ENCODE results near the gene CD200R1L.

Gene CD200R1L

GRCh38 chr3:112791736-112792135 is 54.9 kb downstream of the CD200R1L start:
- no peak for DNase-seq (ENCODE audit: low read depth in 4 of 4, low spot score in 1 of 4)

GRCh38 chr3:112789787-112790186 is 56.9 kb downstream of the CD200R1L start:
- DNase-seq (ENCODE audit: low read depth in 4 of 4, low spot score in 1 of 4): no peak

GRCh38 chr3:112786881-112787579 is 59.6 kb downstream of the CD200R1L start:
- DNase-seq (ENCODE audit: low read depth in 4 of 4, low spot score in 1 of 4): no peak

GRCh38 chr3:112786002-112786590 is 60.6 kb downstream of the CD200R1L start:
- no peak for DNase-seq (ENCODE audit: low read depth in 4 of 4, low spot score in 1 of 4)

- no peak for DNase-seq (ENCODE audit: low read depth in 4 of 4, low spot score in 1 of 4)
Measured at GRCh38 chr3:112785321-112786001, 61.2 kb downstream of the CD200R1L start.

GRCh38 chr3:112782491-112782890 is 64.2 kb downstream of the CD200R1L start:
- no peak for DNase-seq (ENCODE audit: low read depth in 4 of 4, low spot score in 1 of 4)

- DNase-seq (ENCODE audit: low read depth in 4 of 4, low spot score in 1 of 4): no peak
Measured at GRCh38 chr3:112781599-112781998, 65.1 kb downstream of the CD200R1L start.

- DNase-seq (ENCODE audit: low read depth in 4 of 4, low spot score in 1 of 4): no peak
Measured at GRCh38 chr3:112779558-112780480, 66.8 kb downstream of the CD200R1L start.

- no peak for DNase-seq (ENCODE audit: low read depth in 4 of 4, low spot score in 1 of 4)
Measured at GRCh38 chr3:112779011-112779410, 67.7 kb downstream of the CD200R1L start.

GRCh38 chr3:112778353-112778948 is 68.2 kb downstream of the CD200R1L start:
- no peak for DNase-seq (ENCODE audit: low read depth in 4 of 4, low spot score in 1 of 4)

GRCh38 chr3:112777811-112778210 is 68.9 kb downstream of the CD200R1L start:
- no peak for DNase-seq (ENCODE audit: low read depth in 4 of 4, low spot score in 1 of 4)

- no peak for DNase-seq (ENCODE audit: low read depth in 4 of 4, low spot score in 1 of 4)
Measured at GRCh38 chr3:112776836-112777235, 69.8 kb downstream of the CD200R1L start.

GRCh38 chr3:112776000-112776399 is 70.7 kb downstream of the CD200R1L start:
- no peak for DNase-seq (ENCODE audit: low read depth in 4 of 4, low spot score in 1 of 4)

- no peak for DNase-seq (ENCODE audit: low read depth in 4 of 4, low spot score in 1 of 4)
Measured at GRCh38 chr3:112775011-112775742, 71.5 kb downstream of the CD200R1L start.

GRCh38 chr3:112774293-112774926 is 72.3 kb downstream of the CD200R1L start:
- DNase-seq (ENCODE audit: low read depth in 4 of 4, low spot score in 1 of 4): no peak

GRCh38 chr3:112773864-112774263 is 72.8 kb downstream of the CD200R1L start:
- no peak for DNase-seq (ENCODE audit: low read depth in 4 of 4, low spot score in 1 of 4)

- DNase-seq (ENCODE audit: low read depth in 4 of 4, low spot score in 1 of 4): no peak
Measured at GRCh38 chr3:112770951-112771350, 75.7 kb downstream of the CD200R1L start.

- DNase-seq (ENCODE audit: low read depth in 4 of 4, low spot score in 1 of 4): peak; percentile 8 to 36 (median 17)
Measured at GRCh38 chr3:112770032-112770626, 76.5 kb downstream of the CD200R1L start.

GRCh38 chr3:112769286-112769978 is 77.2 kb downstream of the CD200R1L start:
- no peak for DNase-seq (ENCODE audit: low read depth in 4 of 4, low spot score in 1 of 4)

Data from stimulated activated CD4-positive, alpha-beta T cell treated with anti-CD3 and anti-CD28 coated beads, Interleukin-1b, Interleukin-23, amount 100 ng/mL, for 24 hours (primary cell).